Heart right ventricle (tissue), 16 donors: ENCODE measurements around the gene MFAP2. TPM values are rescaled to one million over a fixed set of nuclear protein-coding genes. Genes with fewer than 3 reads are reported as not detected.

Experiments
- ATAC-seq, 8 donors: fragments of 200-7000 bp; cut with Tn5 transposase; one replicate each; pipeline ENCODE4 v1.9.1; 2020; ENCODE audit warnings: mild to moderate bottlenecking in 8 of 8, moderate library complexity in 8 of 8, moderate number of reproducible peaks in 1 of 8
- DNase-seq, 2 donors: peaks; one replicate each; pipeline ENCODE4 v3.0.0-alpha.2; 2020
- H3K27ac ChIP-seq, 10 donors: fragments of 200-600 bp; sonication (generic) in 2 of 10; one replicate each; pipeline versions ENCODE4 v1.5.0 to v1.8.0; 2020 to 2022; ENCODE audit warnings: mild to moderate bottlenecking in 3 of 10
- H3K27me3 ChIP-seq, 7 donors: fragments of 200-600 bp; one replicate each; pipeline ENCODE4 v1.8.0; 2021 to 2022; ENCODE audit warnings: mild to moderate bottlenecking in 2 of 7
- H3K36me3 ChIP-seq, 9 donors: fragments of 200-600 bp; sonication (generic) in 1 of 9; one replicate each; pipeline versions ENCODE4 v1.5.0 to v1.8.0; 2020 to 2022; ENCODE audit warnings: mild to moderate bottlenecking in 2 of 9
- H3K4me1 ChIP-seq, 9 donors: fragments of 200-600 bp; sonication (generic) in 1 of 9; one replicate each; pipeline versions ENCODE4 v1.5.0 to v1.8.0; 2020 to 2022; ENCODE audit warnings: mild to moderate bottlenecking in 4 of 9
- H3K4me3 ChIP-seq, 10 donors: fragments of 200-600 bp; sonication (generic) in 2 of 10; one replicate each; pipeline versions ENCODE4 v1.5.0 to v1.8.0; 2020 to 2022; ENCODE audit warnings: mild to moderate bottlenecking in 7 of 10, moderate library complexity in 2 of 10
- H3K9me3 ChIP-seq, 11 donors: fragments of 200-600 bp in 10 of 11; sonication (generic) in 2 of 11; one replicate each; pipeline versions ENCODE4 v1.5.0 to v1.8.0; 2013 to 2022; ENCODE audit warnings: mild to moderate bottlenecking in 2 of 11, control low read depth in 1 of 11, moderate library complexity in 1 of 11
- WGBS, 2 donors: extraction: QIAGEN DNeasy Blood & Tissue Kit; methylation state at CpG; one replicate each; pipeline ENCODE4 v1.1.7; 2013; ENCODE audit warnings: inconsistent platforms in 1 of 2; 5-methylcytosine and 5-hydroxymethylcytosine counted together
- intact Hi-C, 10 donors: fragments of 100-400 bp; cut with DNase I; formaldehyde crosslinking; loops; one replicate each; pipeline versions ENCODE4 v1.11.1 to v1.14.2; 2022
- polyA plus RNA-seq, 2 donors: library from polyadenylated mRNA; stranded (reverse); fragments of 200-250 nt; gene quantifications; one replicate each; pipeline ENCODE4 v1.2.3, GENCODE V29; 2013
- total RNA-seq, 10 donors: library from RNA; stranded (reverse); fragmentation: NEBNext Ultra II Directional in 3 of 10; extraction: Animal tissue kit (Norgen Biotek cat#: 25700) in 3 of 10; gene quantifications; one replicate each; pipeline versions ENCODE4 v1.2.1 to v1.2.4, GENCODE V29; 2021 to 2023
- TF ChIP-seq, protein P1 (sequence below), 9 donors: fragments of 200-600 bp; sonication (generic) in 2 of 9; IDR thresholded peaks; one replicate each; pipeline versions ENCODE4 v1.5.0 to v1.8.0; 2021 to 2022; ENCODE audit warnings: antibody characterized with exemption in 9 of 9, mild to moderate bottlenecking in 5 of 9, moderate library complexity in 1 of 9
- donor health status: Arrhythmogenic right ventricular cardiomyopathy.
- donor health status: ischemic (EF 13 %, LVEDD 7.1; RV severe dilation, severe dysfunction).
- donor health status: healthy with polysubstance abuse.
- donor health status: DM: no; HTN: yes; CAD: no.
- donor health status: DM: no; HTN: no; CAD: no.
- donor health status: ischemic (EF 25% LVEDD 6.9; RV normal size, moderate dysfunction).
- donor health status: ischemic (EF 25% LVEDD 5.7; RV mildly dilated, moderate dysfunction).
- donor health status: healthy.
- donor health status: DM: yes; HTN: yes; CAD: no.
- donor health status: Ischemic cardiomyopathy.
- donor health status: ischemic (EF 35%, LVEDD 5.7; RV mildly dilated, moderate dysfunction).
- donor health status: nonischemic (EF 11% LVEDD 7.7; RV severe dilation, severe dysfunction).
- donor health status: DM: yes; HTN: yes; CAD: no.
- donor health status: PGD.
- donor health status: ischemic (EF 29% LVEDD 5.4; RV normal size, mild dysfunction).
- donor health status: nonischemic (EF 23%, LVEDD 6.1; RV moderate dilation, normal function).

MFAP2 gene
- total and polyA plus RNA-seq, 12 donors = 1.3 to 10.5 (median 2.5) TPM

DNA sequence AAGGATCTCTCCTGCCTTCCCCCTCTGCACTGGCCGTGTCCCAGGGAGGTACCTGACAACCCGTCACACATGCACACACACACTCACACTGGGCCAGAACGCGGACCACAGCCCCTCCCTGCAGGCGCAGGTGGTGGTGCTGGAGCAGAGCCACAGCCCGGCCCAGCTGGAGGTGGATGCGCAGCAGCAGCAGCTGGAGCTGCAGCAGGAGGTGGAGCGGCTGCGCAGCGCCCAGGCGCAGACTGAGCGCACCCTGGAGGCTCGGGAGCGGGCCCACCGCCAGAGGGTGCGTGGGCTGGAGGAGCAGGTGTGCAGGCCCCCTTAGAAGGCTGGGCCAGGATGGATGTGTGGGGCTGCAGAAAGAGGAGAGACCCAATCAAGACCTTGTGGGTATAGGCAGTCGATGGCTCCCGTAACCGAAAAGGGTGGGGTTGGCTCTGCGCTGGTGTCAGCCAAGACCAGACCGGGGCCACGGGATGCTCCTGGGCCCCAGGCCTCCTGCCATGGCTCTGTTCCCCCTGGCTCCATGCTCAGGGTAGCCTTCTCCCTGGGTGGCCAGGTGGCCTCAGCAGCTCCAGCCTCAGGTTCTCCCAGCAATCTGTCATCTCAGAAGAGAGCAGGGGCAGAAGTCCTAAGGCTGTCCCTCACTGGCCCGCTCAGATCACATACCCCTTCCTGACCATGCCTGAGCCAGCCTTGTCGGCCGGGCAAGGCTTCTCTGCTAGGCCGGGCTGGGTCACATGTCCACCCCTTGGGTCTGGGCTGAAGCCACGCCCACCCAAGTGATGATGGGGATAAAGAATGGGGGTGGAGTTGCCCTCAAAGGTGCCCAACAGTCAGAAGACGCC lies 8.9 kb downstream of the MFAP2 start:
- no peak overlapping the region for H3K4me3 ChIP-seq
- 76 to 82% methylated on average over 28 of the region's 28 CpGs for WGBS, 2 donors
- DNase-seq (no peak), ATAC-seq (peak in 1 of 8 donors; percentile 32)
- no peaks in the 10 kb centered on the region for H3K27me3 ChIP-seq
- peaks cover 0 to 29% (median 0%) of the 10 kb centered on the region in 9 donors for H3K36me3 ChIP-seq
- H3K9me3 ChIP-seq = no peaks in the 10 kb centered on the region
- TF ChIP-seq, protein P1, sequence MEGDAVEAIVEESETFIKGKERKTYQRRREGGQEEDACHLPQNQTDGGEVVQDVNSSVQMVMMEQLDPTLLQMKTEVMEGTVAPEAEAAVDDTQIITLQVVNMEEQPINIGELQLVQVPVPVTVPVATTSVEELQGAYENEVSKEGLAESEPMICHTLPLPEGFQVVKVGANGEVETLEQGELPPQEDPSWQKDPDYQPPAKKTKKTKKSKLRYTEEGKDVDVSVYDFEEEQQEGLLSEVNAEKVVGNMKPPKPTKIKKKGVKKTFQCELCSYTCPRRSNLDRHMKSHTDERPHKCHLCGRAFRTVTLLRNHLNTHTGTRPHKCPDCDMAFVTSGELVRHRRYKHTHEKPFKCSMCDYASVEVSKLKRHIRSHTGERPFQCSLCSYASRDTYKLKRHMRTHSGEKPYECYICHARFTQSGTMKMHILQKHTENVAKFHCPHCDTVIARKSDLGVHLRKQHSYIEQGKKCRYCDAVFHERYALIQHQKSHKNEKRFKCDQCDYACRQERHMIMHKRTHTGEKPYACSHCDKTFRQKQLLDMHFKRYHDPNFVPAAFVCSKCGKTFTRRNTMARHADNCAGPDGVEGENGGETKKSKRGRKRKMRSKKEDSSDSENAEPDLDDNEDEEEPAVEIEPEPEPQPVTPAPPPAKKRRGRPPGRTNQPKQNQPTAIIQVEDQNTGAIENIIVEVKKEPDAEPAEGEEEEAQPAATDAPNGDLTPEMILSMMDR (IDR thresholded peaks at IDR 0.05) = no peak
- H3K27ac ChIP-seq = no peak overlapping the region
- intact Hi-C loops = no loop called here
- H3K4me1 ChIP-seq = peaks cover 0 to 22% (median 11%) of the 10 kb centered on the region in 9 donors

DNA sequence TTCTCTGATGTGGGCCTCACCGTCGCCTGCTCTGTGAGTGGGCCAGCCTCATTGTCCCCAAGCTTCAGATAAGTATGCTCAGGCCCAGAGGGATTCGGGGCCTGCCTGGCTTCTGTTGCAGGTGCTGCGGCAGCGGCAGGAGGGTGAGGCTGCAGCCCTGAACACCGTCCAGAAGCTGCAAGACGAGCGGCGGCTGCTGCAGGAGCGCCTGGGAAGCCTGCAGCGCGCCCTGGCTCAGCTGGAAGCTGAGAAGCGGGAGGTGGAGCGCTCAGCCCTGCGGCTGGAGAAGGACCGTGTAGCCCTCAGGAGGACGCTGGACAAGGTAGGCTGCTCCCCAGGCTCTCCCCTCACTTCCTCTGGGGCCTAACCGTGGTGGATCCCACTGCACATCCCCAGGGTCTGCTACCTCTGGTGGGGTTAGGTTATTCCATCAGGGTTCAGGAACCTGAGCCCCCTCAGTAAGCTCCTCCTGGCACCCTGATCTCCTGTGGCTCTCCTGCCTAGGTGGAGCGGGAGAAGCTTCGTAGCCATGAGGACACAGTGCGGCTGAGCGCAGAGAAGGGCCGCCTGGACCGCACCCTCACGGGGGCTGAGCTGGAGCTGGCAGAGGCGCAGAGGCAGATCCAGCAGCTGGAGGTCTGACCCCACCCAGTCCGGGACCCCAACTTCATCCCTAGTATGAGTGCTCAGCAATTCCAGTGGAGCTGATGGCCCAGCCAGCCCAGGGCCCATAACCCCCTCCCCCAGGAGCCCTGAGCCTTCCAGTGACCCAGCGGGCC lies 10.1 kb downstream of the MFAP2 start:
- DNase-seq (no peak), ATAC-seq (no peak)
- TF ChIP-seq, protein P1 (IDR thresholded peaks at IDR 0.05) = no peak
- WGBS, 2 donors = 93 to 95% methylated on average over 28 of the region's 28 CpGs
- H3K27me3 ChIP-seq = no peaks in the 10 kb centered on the region
- no peak overlapping the region for H3K4me3 ChIP-seq
- peaks cover 0 to 42% (median 12%) of the 10 kb centered on the region in 9 donors for H3K36me3 ChIP-seq
- H3K9me3 ChIP-seq = no peaks in the 10 kb centered on the region
- peaks cover 0 to 22% (median 12%) of the 10 kb centered on the region in 9 donors for H3K4me1 ChIP-seq
- no peak overlapping the region for H3K27ac ChIP-seq
- intact Hi-C loops = no loop called here

DNA sequence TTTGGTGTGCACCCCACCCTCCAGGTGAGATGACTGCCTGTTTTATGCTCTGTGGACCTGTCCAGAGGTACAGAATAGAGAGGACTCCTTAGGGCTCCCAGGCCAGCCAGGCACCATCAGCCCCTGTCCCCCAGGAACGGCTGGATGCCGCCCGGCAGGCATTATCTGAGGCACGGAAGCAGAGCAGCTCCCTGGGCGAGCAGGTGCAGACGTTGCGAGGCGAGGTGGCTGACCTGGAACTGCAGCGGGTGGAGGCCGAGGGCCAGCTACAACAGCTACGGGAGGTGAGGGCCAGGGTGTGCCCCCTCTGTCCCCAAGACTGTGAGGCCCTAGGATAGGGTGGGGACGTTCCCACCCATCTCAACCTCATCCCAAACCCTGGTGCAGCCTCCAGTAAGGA lies 10.8 kb downstream of the MFAP2 start:
- no peak for ATAC-seq
- intact Hi-C loops = loop anchor here in 1 of 10 donors (5.0 kb wide), 1 partner anchor 78 kb away; no protein-coding TSS in a partner anchor
- Histone ChIP-seq H3K9me3 (no peaks in the 10 kb centered on the region), H3K27me3 (no peaks in the 10 kb centered on the region), H3K27ac (no peak overlapping the region), H3K36me3 (peaks cover 0 to 46% (median 12%) of the 10 kb centered on the region in 9 donors), H3K4me1 (peaks cover 0 to 19% (median 12%) of the 10 kb centered on the region in 9 donors), H3K4me3 (no peak overlapping the region)
- WGBS, 2 donors = 94 to 95% methylated on average over 12 of the region's 12 CpGs
- DNase-seq = no peak
- TF ChIP-seq, protein P1 (IDR thresholded peaks at IDR 0.05) = no peak

DNA sequence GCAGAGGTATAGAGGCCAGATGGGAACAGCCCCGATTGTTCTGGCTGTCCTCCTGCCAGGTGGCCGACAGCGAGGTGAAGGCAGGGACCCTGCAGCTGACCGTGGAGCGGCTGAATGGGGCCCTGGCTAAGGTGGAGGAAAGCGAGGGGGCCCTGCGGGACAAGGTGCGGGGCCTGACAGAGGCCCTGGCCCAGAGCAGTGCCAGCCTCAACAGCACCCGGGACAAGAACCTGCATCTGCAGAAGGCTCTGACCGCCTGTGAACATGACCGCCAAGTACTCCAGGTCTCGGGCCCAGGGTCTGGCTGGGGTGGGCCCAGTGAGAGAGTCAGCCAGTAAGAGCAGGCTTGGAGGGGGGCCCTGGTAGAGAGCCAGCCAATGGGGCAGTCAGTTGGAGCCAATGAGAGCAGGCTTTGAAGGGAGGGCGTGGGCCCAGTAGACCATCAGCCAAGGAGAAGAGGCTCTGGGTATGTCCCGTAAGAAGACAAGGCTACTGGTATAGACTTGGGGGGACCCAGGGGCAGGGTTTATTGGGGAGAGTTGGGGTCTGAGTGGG lies 11.3 kb downstream of the MFAP2 start:
- H3K27me3 ChIP-seq = no peaks in the 10 kb centered on the region
- 88 to 94% methylated on average over 14 of the region's 14 CpGs for WGBS, 2 donors
- intact Hi-C loops = loop anchor here in 1 of 10 donors (5.0 kb wide), 1 partner anchor 78 kb away; no protein-coding TSS in a partner anchor

More for the DNA sequence above, 11.3 kb downstream of the MFAP2 start:
- DNase-seq (no peak), ATAC-seq (no peak)
- H3K27ac ChIP-seq = no peak overlapping the region
- no peak overlapping the region for H3K4me3 ChIP-seq
- TF ChIP-seq, protein P1 (IDR thresholded peaks at IDR 0.05) = no peak
- H3K9me3 ChIP-seq = no peaks in the 10 kb centered on the region
- peaks cover 0 to 47% (median 12%) of the 10 kb centered on the region in 9 donors for H3K36me3 ChIP-seq
- peaks cover 0 to 19% (median 12%) of the 10 kb centered on the region in 9 donors for H3K4me1 ChIP-seq
